Panc1 (cell line): ENCODE results near the gene KLK4. TPM values are rescaled to one million over a fixed set of nuclear protein-coding genes. Genes with fewer than 3 reads are reported as not detected.

Experiments
- ATAC-seq: fragments of 200-7000 bp; cut with Tn5 transposase; 2 replicates; pipeline ENCODE4 v1.9.1; 2020; ENCODE audit warnings: mild to moderate bottlenecking, moderate library complexity
- BruUV-seq: library from RNA; stranded (reverse); fragments of 400-500 nt; replicated peaks from 2 replicates; lab custom pipeline; 2021; lab: Mats Ljungman, UMichigan
- CTCF ChIA-PET: fragments of 300-600 bp; sonication (Branson Sonifier 250); formaldehyde crosslinking; loops from one replicate; lab custom pipeline; 2022; ENCODE audit warnings: antibody characterized with exemption; lab: Charles Lee
- POLR2A ChIA-PET: fragments of 300-600 bp; sonication (Branson Sonifier 250); formaldehyde crosslinking; loops from one replicate; lab custom pipeline; 2022; ENCODE audit warnings: antibody characterized with exemption; lab: Charles Lee
- DNase-seq: peaks from one replicate; pipeline ENCODE4 v3.0.0-alpha.2; 2010; ENCODE audit warnings: low read depth, low spot score
- H3K27ac ChIP-seq: 2 replicates; pipeline ENCODE4 v1.5.1; 2011; ENCODE audit warnings: mild to moderate bottlenecking, low read length, inconsistent platforms
- H3K27me3 ChIP-seq: fragments of 200-500 bp; sonication (Bioruptor generic); 2 replicates; pipeline ENCODE4 v1.6.0; 2014; ENCODE audit warnings: low read length, inconsistent platforms; ENCODE audit not compliant: control insufficient read depth, insufficient read depth
- H3K36me3 ChIP-seq: fragments of 200-500 bp; sonication (Bioruptor generic); 2 replicates; pipeline ENCODE4 v1.5.1; 2014; ENCODE audit warnings: inconsistent platforms, mild to moderate bottlenecking, low read length, moderate library complexity; ENCODE audit not compliant: control insufficient read depth, insufficient read depth
- H3K4me1 ChIP-seq: 2 replicates; pipeline ENCODE4 v1.5.1; 2011; ENCODE audit warnings: inconsistent platforms, mild to moderate bottlenecking, low read length, moderate library complexity; ENCODE audit not compliant: control insufficient read depth, insufficient read depth
- H3K4me3 ChIP-seq, 2 experiments: 2 replicates each; pipeline ENCODE4 v1.5.1; 2011 to 2012; ENCODE audit warnings: low read depth in 2 of 2, low read length in 2 of 2, mild to moderate bottlenecking in 2 of 2, inconsistent platforms in 1 of 2, moderate library complexity in 1 of 2
- H3K9me3 ChIP-seq: fragments of 200-500 bp; sonication (Bioruptor generic); 2 replicates; pipeline ENCODE4 v1.5.1; 2014; ENCODE audit warnings: low read depth, mild to moderate bottlenecking, inconsistent platforms, low read length, moderate library complexity; ENCODE audit not compliant: control insufficient read depth, insufficient read depth
- CTCF ChIP-seq: fragments of 450-650 bp; IDR thresholded peaks from 2 replicates; pipeline ENCODE4 v1.5.1; 2017; ENCODE audit warnings: mild to moderate bottlenecking
- POLR2AphosphoS5 ChIP-seq: IDR thresholded peaks from 2 replicates; pipeline ENCODE4 v1.6.1; 2012; ENCODE audit warnings: mild to moderate bottlenecking, low read depth, low read length, moderate library complexity
- SIN3A ChIP-seq: IDR thresholded peaks from 2 replicates; pipeline ENCODE4 v1.6.1; 2012; ENCODE audit warnings: low read depth, mild to moderate bottlenecking, low read length, moderate library complexity, borderline replicate concordance; ENCODE audit not compliant: insufficient read depth
- TCF7L2 ChIP-seq: IDR thresholded peaks from 2 replicates; pipeline ENCODE4 v1.6.1; 2011; ENCODE audit warnings: mild to moderate bottlenecking, low read depth, low read length, inconsistent platforms
- in situ Hi-C: cut with HindIII; loops from 2 replicates; pipeline ENCODE4 v1.10.0; 2016; ENCODE audit warnings: low sequenced_read_pairs, low pct_unique_long_range_greater_than_20kb
- intact Hi-C: fragments of 100-400 bp; cut with micrococcal nuclease; formaldehyde crosslinking; loops from one replicate; pipeline ENCODE4 v1.10.0; 2022; ENCODE audit not compliant: unreplicated experiment
- total RNA-seq: library from RNA; stranded (reverse); gene quantifications from one replicate; pipeline ENCODE4 v1.2.1, GENCODE V29; 2021; ENCODE audit not compliant: unreplicated experiment
- TF ChIP-seq, protein P1 (sequence below), 2 experiments: IDR thresholded peaks; 2 replicates each; pipeline ENCODE4 v1.6.1; 2011 to 2012; ENCODE audit warnings: low read depth in 2 of 2, control low read depth in 1 of 2, low read length in 1 of 2, mild to moderate bottlenecking in 1 of 2, moderate library complexity in 1 of 2; ENCODE audit not compliant: insufficient read depth in 1 of 2

Gene KLK4
- total RNA-seq, 1 experiment from 2014 or later = not detected

DNA sequence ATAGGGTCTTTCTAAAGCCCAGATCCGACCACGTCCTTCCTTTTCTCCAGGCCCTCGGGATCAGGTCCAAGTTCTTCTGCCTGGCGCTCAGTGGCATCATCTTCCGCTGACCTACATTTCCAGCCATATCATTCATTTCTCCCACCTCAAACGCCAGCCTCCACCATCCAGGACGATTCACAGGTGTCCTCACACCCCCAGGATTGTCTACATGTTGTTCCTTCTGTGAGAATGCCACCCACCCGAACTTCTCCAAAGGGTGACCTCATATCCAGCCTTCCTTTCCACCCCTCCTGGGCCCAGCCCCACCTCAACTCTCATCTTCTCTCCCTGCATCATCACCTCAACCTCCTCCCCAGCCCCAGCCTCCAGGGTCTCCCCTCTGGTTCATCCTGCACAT, 46.4 kb upstream of the KLK4 start:
- CTCF ChIA-PET = no interaction called here
- Histone ChIP-seq H3K27ac (no peak overlapping the region), H3K9me3 (no peaks in the 10 kb centered on the region), H3K27me3 (no peaks in the 10 kb centered on the region; the same call in 1 of the 2 replicates), H3K36me3 (no peaks in the 10 kb centered on the region), H3K4me1 (no peaks in the 10 kb centered on the region), H3K4me3 (no peak overlapping the region)
- no TSS peak for BruUV-seq
- ATAC-seq = no peak
- POLR2A ChIA-PET = no interaction called here
- in situ Hi-C loops (no loop called here), intact Hi-C loops (no loop called here)
- DNase-seq = no peak
- no peak for TF ChIP-seq TCF7L2
- no peak for TF ChIP-seq SIN3A
- TF ChIP-seq, protein P1, sequence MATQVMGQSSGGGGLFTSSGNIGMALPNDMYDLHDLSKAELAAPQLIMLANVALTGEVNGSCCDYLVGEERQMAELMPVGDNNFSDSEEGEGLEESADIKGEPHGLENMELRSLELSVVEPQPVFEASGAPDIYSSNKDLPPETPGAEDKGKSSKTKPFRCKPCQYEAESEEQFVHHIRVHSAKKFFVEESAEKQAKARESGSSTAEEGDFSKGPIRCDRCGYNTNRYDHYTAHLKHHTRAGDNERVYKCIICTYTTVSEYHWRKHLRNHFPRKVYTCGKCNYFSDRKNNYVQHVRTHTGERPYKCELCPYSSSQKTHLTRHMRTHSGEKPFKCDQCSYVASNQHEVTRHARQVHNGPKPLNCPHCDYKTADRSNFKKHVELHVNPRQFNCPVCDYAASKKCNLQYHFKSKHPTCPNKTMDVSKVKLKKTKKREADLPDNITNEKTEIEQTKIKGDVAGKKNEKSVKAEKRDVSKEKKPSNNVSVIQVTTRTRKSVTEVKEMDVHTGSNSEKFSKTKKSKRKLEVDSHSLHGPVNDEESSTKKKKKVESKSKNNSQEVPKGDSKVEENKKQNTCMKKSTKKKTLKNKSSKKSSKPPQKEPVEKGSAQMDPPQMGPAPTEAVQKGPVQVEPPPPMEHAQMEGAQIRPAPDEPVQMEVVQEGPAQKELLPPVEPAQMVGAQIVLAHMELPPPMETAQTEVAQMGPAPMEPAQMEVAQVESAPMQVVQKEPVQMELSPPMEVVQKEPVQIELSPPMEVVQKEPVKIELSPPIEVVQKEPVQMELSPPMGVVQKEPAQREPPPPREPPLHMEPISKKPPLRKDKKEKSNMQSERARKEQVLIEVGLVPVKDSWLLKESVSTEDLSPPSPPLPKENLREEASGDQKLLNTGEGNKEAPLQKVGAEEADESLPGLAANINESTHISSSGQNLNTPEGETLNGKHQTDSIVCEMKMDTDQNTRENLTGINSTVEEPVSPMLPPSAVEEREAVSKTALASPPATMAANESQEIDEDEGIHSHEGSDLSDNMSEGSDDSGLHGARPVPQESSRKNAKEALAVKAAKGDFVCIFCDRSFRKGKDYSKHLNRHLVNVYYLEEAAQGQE (IDR thresholded peaks at IDR 0.05; ENCODE audit: insufficient read depth in 1 of 2, low read depth in 2 of 2, low read length in 1 of 2) = no peak
- no peak for TF ChIP-seq CTCF
- TF ChIP-seq POLR2AphosphoS5 = no peak

DNA sequence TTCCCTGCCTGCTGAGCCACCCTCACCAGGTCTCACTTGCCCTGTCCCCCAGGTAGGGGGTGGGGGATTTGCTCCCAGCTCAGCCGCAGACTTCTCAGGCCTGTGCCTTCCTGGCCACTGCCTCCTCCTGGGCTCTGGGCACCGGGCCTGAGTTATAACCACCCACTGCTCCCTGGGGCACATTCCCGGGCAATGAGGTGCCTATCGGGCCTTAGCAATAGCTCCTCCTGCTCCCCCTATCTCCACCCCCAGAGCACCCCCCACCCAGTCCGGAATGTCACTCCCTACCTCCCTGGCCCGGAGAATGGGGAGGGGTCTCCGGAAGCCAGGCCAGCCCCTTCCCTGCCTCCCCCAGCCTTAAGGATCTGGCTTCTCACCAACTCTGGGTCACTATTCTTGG, 41.7 kb upstream of the KLK4 start, which contains the start of gene KLK5:
Gene KLK5 (minus strand): TSS at position 129 of the 400 bp plus-strand sequence. CDS start 381 bp downstream, outside the sequence.
- Histone ChIP-seq H3K27me3 (no peaks in the 10 kb centered on the region; the same call in 1 of the 2 replicates), H3K4me3 (no peak within 1 kb of the TSS), H3K36me3 (no peaks in the 10 kb centered on the region), H3K27ac (no peak within 1 kb of the TSS), H3K9me3 (no peaks in the 10 kb centered on the region), H3K4me1 (no peaks in the 10 kb centered on the region)
- intact Hi-C loops (no loop called here), in situ Hi-C loops (no loop called here)
- POLR2A ChIA-PET = no interaction called here
- DNase-seq = no peak
- BruUV-seq = no TSS peak
- TF ChIP-seq SIN3A (no peak), TCF7L2 (no peak), CTCF (no peak), POLR2AphosphoS5 (no peak)
- TF ChIP-seq, protein P1 (IDR thresholded peaks at IDR 0.05; ENCODE audit: insufficient read depth in 1 of 2, low read depth in 2 of 2, low read length in 1 of 2) = no peak
- CTCF ChIA-PET = no interaction called here
- ATAC-seq = no peak
